Measurements from ENCODE around the gene PTPN1. TPM values are rescaled to one million over a fixed set of nuclear protein-coding genes. Genes with fewer than 3 reads are reported as not detected.

PTPN1 gene
- total and polyA plus RNA-seq, 2 experiments from 2014 or later, result 19.4 to 29.4 TPM

DNA sequence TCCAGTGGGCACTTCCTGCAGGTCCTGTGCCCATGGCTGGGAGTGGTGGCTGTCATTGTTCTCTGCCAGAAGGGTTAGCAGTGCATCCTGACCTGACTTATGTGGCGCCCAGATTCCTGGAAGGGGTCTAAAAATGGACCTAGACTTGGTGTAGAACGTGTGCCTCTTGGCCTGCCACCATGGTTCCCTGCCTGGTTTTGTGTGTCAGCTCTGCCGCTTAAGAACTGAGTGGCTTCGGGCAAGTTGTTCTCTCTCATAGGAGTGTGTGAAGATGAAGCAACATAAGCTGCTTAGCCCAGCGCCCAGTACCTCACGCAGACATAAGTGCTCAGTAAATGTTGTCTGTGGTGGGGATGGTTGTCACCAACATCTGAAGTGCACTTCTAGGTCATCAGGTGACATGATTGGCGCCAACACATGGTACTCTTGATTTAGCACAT lies 52.1 kb downstream of the PTPN1 start:
- Histone ChIP-seq H3K36me3 (peaks cover 7% of the 10 kb centered on the region), H3K4me3 (no peak overlapping the region), H3K9me3 (ENCODE audit: low read depth) (no peaks in the 10 kb centered on the region), H3K27me3 (no peaks in the 10 kb centered on the region), H3K4me1 (ENCODE audit: low read depth) (peaks cover 8% of the 10 kb centered on the region), H3K27ac (no peak overlapping the region)
- DNase-seq (ENCODE audit: low read depth in 1 of 2, low spot score in 1 of 2), result no peak
- TF ChIP-seq, protein P1, sequence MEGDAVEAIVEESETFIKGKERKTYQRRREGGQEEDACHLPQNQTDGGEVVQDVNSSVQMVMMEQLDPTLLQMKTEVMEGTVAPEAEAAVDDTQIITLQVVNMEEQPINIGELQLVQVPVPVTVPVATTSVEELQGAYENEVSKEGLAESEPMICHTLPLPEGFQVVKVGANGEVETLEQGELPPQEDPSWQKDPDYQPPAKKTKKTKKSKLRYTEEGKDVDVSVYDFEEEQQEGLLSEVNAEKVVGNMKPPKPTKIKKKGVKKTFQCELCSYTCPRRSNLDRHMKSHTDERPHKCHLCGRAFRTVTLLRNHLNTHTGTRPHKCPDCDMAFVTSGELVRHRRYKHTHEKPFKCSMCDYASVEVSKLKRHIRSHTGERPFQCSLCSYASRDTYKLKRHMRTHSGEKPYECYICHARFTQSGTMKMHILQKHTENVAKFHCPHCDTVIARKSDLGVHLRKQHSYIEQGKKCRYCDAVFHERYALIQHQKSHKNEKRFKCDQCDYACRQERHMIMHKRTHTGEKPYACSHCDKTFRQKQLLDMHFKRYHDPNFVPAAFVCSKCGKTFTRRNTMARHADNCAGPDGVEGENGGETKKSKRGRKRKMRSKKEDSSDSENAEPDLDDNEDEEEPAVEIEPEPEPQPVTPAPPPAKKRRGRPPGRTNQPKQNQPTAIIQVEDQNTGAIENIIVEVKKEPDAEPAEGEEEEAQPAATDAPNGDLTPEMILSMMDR (IDR thresholded peaks at IDR 0.05; ENCODE audit: low read depth, low read length), result no peak

DNA sequence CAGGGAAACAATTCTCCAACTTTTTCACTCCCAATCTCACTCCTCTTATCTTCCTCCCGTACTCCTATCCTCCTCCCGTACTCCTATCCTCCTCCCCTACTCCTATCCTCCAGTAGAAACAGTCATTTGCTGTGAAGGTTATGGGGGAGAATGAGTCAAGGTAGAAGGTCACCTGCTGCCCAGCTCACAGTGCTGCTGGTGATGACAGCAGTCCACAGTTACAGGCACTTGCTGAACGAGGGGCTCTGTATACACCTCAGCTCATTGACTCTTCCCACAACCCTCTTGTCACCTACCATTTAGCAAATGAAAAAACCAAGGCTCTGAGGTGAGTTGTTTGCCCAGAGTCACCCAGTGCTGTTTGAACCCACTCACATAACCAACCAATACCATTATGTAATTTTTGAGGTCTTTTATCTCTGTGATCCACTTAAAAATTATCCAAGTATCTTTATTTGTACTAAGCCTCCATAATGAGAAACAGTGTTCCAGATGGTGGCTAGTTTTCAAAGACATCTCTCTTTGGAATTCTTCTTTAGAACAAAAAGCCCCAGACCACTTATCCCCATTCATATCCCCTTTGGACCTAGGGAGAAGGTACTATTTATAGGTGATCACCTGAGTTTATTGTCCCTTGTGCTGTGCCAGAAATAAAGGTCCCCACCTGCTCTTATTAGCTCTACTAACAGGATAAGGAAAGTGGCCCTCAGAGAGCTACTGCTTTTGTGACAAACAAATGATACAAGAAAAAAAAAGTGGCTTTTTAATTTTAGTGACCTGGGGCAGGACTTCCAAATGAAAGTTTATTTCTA lies 53.2 kb downstream of the PTPN1 start:
- Histone ChIP-seq H3K36me3 (peaks cover 7% of the 10 kb centered on the region), H3K9me3 (ENCODE audit: low read depth) (no peaks in the 10 kb centered on the region)

DNA sequence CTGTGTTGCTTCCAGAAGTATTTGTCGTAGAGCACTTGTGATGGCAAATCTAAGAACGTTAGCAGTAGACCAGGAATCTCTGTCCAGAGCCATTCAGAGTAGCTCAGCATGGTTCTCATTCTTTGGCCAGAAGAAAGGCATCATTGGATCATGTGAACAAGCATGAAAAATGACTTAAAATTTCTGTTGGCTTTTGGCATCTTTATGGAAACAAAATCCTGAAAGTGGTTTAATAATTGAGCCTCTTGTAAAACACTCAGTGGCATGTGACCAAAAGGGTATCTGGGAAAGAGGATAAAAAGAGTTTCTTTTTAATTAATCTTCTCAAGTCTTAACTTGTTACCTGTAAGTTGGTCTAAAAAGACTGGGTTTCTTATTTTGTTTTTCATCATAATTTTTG lies 55.2 kb downstream of the PTPN1 start:
- H3K9me3 ChIP-seq (ENCODE audit: low read depth), result no peaks in the 10 kb centered on the region
- H3K4me3 ChIP-seq, result no peak overlapping the region
- no peak overlapping the region for H3K27ac ChIP-seq
- H3K4me1 ChIP-seq (ENCODE audit: low read depth), result peaks cover 8% of the 10 kb centered on the region
- no peak for DNase-seq (ENCODE audit: low read depth in 1 of 2, low spot score in 1 of 2)
- TF ChIP-seq, protein P1 (IDR thresholded peaks at IDR 0.05; ENCODE audit: low read depth, low read length), result no peak
- H3K27me3 ChIP-seq, result no peaks in the 10 kb centered on the region
- H3K36me3 ChIP-seq, result peaks cover 9% of the 10 kb centered on the region

More for the DNA sequence above, 53.2 kb downstream of the PTPN1 start:
- peaks cover 8% of the 10 kb centered on the region for H3K4me1 ChIP-seq (ENCODE audit: low read depth)
- TF ChIP-seq, protein P1 (IDR thresholded peaks at IDR 0.05; ENCODE audit: low read depth, low read length), result no peak
- H3K27ac ChIP-seq, result no peak overlapping the region
- DNase-seq (ENCODE audit: low read depth in 1 of 2, low spot score in 1 of 2), result no peak
- H3K27me3 ChIP-seq, result no peaks in the 10 kb centered on the region
- H3K4me3 ChIP-seq, result no peak overlapping the region

DNA sequence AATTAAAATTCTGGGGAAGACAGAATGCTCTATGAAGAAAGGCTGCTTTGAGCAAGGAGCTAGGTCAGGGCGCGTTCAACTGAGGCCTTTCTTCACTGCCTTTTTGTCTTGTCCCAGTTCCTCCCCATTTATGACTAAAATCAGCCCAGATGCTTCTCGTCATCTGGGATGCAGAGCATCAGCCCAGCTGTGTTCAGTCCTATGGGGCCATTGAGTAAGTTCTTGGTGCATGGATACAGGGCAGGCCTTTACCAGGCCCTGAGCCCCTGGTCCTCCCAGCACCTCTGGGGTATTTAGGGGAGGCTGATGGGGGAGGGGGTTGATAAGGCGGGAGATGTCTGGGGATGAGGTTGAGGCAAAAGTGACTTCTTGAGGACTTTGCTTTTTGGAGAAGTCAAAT lies 55.7 kb downstream of the PTPN1 start:
- Histone ChIP-seq H3K36me3 (peaks cover 9% of the 10 kb centered on the region), H3K9me3 (ENCODE audit: low read depth) (no peaks in the 10 kb centered on the region), H3K27ac (no peak overlapping the region), H3K4me1 (ENCODE audit: low read depth) (peaks cover 8% of the 10 kb centered on the region), H3K27me3 (no peaks in the 10 kb centered on the region), H3K4me3 (no peak overlapping the region)
- TF ChIP-seq, protein P1 (IDR thresholded peaks at IDR 0.05; ENCODE audit: low read depth, low read length), result no peak
- no peak for DNase-seq (ENCODE audit: low read depth in 1 of 2, low spot score in 1 of 2)

DNA sequence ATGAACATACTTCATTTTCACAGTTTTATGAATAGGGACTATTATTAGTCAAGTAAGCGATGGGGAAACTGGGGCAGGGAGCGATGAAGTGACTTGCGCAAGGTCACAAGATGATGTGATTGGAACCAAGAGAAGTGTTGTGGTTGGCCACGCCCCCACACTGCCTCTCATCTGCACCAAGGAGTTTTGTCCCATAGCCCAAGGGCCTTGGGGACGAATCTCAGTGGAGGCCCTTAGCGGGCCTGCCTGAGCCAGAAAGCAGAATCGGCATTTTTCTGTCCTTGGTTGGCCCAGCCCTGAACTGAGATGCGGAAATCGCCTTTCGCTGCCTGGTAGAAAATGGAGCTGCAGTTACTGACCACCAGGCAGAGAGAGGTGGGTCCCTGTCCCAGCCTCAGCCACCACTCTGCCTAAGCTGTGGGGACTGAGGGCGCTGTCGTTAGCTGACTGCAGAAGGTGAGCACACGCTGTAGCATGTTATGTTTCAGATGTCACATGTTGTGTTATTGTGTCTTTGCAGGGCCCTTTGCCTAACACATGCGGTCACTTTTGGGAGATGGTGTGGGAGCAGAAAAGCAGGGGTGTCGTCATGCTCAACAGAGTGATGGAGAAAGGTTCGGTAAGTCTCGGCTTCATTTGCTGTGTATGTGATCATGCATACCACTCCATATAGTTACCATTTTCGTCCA lies 57.8 kb downstream of the PTPN1 start:
- H3K27ac ChIP-seq, result no peak overlapping the region
- no peaks in the 10 kb centered on the region for H3K9me3 ChIP-seq (ENCODE audit: low read depth)
- TF ChIP-seq, protein P1 (IDR thresholded peaks at IDR 0.05; ENCODE audit: low read depth, low read length), result no peak
- DNase-seq (ENCODE audit: low read depth in 1 of 2, low spot score in 1 of 2), result no peak
- peaks cover 3% of the 10 kb centered on the region for H3K36me3 ChIP-seq
- H3K27me3 ChIP-seq, result no peaks in the 10 kb centered on the region
- peaks cover 13% of the 10 kb centered on the region for H3K4me1 ChIP-seq (ENCODE audit: low read depth)
- H3K4me3 ChIP-seq, result no peak overlapping the region
